ENCODE data around the gene SLC25A12. TPM values are rescaled to one million over a fixed set of nuclear protein-coding genes. Genes with fewer than 3 reads are reported as not detected.

The SLC25A12 gene
- total RNA-seq, 1 donor from 2014 or later = 18.3 TPM

- DNase-seq (ENCODE audit: low read depth, low spot score) = no peak
These were observed 157.9 kb downstream of the SLC25A12 start for GRCh38 chr2:171735991-171736710.

Other genes starting within 250 kb of the SLC25A12 start
- gene DYNC1I2, start 206.8 kb downstream of the SLC25A12 start, total RNA-seq = 152 and 171 TPM in 2 replicates
- 42.9 and 68.2 TPM in 2 replicates for gene HAT1, start 28.2 kb upstream of the SLC25A12 start, total RNA-seq
- 4.1 and 7.6 TPM in 2 replicates for gene METAP1D, start 105.7 kb upstream of the SLC25A12 start, total RNA-seq
- 0.07 and 0.11 TPM in 2 replicates for gene DLX1, start 191.3 kb upstream of the SLC25A12 start, total RNA-seq
- gene DLX2, start 208.7 kb upstream of the SLC25A12 start, total RNA-seq = not detected in 2 replicates

Measured in pulmonary artery endothelial cell (primary cell).